Loucy (cell line): ENCODE results near the gene SIX3.

Experiments
- EZH2phosphoT487 ChIP-seq: fragments of 200-600 bp; IDR thresholded peaks from 2 replicates; pipeline ENCODE4 v1.6.1; 2018; ENCODE audit warnings: antibody characterized with exemption, mild to moderate bottlenecking, moderate library complexity, borderline replicate concordance
- TF ChIP-seq, protein P1 (sequence below): fragments of 200-600 bp; sonication (generic); conservative IDR thresholded peaks from 2 replicates; pipeline ENCODE4 v1.5.1; 2014; ENCODE audit warnings: mild to moderate bottlenecking, antibody characterized with exemption, low read length

DNA sequence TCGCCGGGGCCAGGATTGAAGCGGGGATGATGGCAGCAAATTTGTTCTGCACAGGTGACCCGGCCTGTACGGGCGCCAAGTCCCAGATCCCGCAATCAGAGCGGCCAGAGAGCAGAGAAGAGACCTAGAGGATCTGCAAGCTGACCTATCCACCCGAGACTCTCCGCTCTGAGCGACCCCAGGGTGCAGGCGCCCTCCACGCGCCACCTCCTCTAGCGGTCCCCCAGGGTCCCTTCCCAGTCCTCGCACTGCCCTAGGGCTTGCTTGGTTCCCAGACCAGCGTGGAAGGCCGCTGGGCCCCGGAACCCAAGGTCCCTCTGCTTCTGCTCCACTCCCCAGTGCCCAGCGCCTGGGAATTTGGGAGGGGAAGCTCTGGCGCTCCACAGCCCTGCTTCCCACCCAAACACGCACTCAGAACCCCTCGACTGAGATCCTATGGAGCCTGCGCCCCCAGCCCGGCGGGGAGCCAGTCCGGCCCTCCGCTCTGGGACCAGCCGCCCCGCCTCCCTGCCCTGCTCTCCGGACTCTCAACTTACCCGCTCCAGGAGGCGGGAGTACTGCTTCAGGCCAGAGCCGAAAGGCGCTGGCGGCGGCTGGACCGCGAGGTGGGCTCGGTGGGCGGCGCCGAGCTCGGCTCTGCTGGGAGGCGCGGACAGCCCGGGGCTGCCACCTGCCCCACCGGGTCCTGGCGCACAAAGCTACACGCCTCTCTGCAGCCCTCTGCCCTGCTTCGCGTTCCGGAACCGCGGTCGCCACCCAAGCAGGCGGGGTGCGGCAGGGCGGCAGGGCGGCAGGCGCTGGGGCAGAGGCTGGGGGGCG lies 3.0 kb upstream of the SIX3 start:
- TF ChIP-seq, protein P1, sequence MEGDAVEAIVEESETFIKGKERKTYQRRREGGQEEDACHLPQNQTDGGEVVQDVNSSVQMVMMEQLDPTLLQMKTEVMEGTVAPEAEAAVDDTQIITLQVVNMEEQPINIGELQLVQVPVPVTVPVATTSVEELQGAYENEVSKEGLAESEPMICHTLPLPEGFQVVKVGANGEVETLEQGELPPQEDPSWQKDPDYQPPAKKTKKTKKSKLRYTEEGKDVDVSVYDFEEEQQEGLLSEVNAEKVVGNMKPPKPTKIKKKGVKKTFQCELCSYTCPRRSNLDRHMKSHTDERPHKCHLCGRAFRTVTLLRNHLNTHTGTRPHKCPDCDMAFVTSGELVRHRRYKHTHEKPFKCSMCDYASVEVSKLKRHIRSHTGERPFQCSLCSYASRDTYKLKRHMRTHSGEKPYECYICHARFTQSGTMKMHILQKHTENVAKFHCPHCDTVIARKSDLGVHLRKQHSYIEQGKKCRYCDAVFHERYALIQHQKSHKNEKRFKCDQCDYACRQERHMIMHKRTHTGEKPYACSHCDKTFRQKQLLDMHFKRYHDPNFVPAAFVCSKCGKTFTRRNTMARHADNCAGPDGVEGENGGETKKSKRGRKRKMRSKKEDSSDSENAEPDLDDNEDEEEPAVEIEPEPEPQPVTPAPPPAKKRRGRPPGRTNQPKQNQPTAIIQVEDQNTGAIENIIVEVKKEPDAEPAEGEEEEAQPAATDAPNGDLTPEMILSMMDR, result no peak
- no peak for TF ChIP-seq EZH2phosphoT487
